ENCODE data around the gene UBN1.

Gene UBN1, protein sequence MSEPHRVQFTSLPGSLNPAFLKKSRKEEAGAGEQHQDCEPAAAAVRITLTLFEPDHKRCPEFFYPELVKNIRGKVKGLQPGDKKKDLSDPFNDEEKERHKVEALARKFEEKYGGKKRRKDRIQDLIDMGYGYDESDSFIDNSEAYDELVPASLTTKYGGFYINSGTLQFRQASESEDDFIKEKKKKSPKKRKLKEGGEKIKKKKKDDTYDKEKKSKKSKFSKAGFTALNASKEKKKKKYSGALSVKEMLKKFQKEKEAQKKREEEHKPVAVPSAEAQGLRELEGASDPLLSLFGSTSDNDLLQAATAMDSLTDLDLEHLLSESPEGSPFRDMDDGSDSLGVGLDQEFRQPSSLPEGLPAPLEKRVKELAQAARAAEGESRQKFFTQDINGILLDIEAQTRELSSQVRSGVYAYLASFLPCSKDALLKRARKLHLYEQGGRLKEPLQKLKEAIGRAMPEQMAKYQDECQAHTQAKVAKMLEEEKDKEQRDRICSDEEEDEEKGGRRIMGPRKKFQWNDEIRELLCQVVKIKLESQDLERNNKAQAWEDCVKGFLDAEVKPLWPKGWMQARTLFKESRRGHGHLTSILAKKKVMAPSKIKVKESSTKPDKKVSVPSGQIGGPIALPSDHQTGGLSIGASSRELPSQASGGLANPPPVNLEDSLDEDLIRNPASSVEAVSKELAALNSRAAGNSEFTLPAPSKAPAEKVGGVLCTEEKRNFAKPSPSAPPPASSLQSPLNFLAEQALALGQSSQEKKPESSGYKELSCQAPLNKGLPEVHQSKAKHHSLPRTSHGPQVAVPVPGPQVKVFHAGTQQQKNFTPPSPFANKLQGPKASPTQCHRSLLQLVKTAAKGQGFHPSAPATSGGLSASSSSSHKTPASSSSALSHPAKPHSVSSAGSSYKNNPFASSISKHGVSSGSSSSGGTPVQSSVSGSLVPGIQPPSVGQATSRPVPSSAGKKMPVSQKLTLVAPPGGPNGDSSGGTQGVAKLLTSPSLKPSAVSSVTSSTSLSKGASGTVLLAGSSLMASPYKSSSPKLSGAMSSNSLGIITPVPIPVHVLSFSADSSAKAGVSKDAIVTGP (N-terminal part only)

DNA sequence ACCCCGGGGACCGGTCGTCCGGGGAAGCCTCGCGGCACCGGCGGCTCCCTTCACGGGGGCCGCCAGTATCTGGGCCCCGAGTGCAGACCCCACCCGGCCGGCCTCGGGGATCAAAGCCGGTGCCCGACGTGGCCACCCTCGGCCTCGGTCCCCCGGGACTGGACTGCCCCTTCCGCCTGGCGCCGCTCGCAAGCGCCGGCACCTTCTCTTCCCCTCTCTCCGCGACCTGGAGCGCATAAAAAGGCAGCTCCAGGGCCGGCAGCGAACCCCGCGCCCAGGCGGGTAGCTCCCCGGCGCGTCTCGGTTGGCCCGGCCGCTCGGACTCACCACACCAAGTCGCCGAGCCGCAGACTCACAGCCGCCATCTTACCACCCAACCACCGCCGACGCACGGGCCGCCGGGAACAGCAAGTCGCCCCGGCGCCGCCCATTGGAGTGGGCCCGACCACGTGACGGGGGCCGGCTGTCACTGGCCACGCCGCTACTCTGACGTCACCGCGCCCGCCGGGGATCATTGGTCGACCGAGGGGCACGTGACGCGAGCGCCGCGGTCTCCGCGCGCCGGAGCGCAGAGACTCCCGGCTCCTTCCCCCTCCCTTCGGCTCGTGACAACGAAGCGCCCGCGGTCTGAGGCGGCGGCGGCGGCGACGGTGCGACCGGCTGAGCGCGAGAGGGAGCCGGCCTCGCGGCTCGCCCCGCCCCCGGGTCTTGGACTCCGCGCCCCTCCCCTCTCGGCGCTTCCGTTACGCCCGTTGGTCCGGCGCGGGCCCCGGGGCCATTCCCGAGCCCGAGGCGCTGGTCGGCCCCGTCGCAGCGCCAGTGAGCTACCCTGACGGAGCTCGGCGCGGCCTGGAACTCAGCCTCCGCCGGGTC, at the start of gene UBN1, which contains the start of gene GLYR1:
TSS of gene UBN1 (plus strand) at position 581 of the 873 bp plus-strand sequence. CDS start 5,437 bp downstream, outside the sequence.
TSS of gene GLYR1 (minus strand) at position 388 of the 873 bp plus-strand sequence. CDS start at position 365, 23 bp downstream.
- DNase-seq: peak; percentile 68 to 99 (median 95)

DNA sequence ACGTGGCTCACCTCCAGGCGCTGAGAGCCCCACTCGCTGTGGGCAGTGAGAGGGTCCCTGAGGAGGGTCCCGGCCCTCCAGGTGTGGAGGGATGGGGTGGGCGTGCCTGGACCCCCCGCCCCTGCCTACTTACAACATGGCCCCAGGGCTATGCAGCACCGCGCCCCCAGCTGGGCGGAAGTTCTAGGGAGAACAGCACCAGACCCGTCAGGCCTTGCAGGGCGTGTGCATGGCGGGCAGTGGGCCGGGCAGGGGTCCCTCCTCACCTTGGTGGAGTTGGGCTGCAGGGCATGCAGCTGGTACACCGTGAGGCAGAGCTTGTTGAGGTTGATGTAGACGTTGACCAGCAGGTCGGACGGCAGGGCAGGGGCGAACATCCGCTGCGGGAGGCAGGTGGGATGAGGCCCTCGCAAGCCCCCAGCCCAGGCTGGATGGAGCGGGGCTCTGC, 49.5 kb upstream of the UBN1 start:
- no peak for DNase-seq

DNA sequence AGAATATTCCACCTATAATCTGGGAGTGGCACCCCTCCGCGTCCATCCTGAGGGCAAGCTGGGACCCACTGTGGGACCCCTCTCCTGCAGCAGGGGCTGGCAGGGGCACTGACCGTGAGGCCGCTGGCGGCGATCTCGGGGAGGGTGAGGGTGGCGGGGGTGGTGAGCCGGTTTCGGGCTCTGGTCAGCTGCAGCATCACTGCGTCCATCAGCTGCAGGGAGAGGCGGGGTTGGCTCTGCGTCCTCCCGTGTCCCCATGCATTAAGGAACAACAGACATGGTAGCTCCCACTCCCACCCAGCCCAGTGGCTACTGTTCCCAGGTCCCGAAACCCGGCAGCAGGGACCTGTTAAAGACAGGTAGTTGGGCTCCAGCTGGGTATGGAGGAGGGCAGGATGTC, 48.8 kb upstream of the UBN1 start:
- no peak for DNase-seq

DNA sequence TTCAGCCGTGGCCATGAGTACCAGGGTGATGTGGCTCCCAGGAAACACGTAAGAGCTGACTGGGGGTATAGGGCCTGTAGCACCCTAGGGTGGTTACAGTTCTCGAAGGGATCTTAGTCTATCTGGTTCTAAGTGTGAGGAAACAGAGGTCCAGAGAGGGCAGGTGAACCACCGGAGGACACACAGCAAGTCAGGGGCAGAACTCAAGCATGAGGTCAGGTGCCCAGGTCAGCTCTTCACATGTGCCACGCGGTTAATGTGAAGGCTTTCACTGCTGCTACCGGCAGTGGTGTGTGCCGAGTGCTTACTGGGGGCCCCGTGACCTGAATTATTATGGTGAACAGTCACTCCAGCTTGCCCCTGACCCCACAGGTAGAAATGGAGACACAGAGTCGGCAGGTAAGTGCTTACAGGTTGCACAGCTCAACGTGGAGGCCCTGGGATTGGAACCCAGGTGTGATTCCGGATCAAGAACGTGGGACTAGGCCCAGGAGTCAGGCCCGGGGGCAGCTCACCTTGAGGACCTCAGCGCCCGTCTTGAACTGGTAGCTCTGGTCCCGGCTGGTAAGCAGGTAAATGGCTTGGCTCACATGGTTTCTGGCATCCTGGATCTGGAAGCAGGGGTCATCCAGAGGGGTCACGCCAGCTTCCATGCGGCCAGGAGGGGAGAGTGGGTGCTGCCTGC, 48.0 kb upstream of the UBN1 start:
- no peak for DNase-seq

DNA sequence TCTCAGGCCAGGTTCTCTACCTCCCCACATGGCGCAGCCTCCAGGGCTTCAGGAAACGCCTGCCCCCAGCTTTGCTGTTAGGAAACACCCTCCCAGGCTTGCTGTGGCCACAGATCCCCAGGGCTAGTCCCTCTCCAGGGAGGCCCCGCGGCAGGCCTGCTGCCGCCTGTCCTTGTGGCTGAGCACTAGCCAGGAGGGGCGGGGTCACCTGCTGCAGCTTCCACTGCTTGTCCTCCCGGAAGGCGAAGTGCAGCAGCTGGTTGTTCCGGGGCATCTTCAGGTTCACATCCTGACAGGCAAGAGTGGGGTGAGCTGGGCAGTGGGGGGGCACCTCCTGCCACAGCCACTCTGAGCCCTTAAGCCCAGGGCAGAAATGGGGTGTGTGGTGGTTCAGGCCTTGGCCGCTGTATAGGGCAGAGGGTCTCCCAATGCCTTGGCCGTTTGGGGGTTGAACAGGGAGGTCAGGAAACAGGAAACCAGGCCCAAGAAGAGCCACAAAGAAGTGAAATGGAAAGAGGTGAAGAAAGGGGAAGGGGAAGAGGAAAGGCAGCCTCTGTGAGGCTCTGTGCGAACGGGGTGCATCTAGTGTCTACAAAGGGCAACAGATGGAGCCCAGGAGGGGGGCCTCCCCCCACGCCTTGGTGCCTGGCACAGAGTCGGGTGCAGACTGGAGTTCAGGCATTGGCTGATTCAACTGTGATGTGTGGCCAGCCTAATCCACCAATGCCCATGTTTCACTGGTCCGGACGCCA, 46.8 kb upstream of the UBN1 start:
- peak in 54 of 56 donors; percentile 14 to 94 (median 74) for DNase-seq

DNA sequence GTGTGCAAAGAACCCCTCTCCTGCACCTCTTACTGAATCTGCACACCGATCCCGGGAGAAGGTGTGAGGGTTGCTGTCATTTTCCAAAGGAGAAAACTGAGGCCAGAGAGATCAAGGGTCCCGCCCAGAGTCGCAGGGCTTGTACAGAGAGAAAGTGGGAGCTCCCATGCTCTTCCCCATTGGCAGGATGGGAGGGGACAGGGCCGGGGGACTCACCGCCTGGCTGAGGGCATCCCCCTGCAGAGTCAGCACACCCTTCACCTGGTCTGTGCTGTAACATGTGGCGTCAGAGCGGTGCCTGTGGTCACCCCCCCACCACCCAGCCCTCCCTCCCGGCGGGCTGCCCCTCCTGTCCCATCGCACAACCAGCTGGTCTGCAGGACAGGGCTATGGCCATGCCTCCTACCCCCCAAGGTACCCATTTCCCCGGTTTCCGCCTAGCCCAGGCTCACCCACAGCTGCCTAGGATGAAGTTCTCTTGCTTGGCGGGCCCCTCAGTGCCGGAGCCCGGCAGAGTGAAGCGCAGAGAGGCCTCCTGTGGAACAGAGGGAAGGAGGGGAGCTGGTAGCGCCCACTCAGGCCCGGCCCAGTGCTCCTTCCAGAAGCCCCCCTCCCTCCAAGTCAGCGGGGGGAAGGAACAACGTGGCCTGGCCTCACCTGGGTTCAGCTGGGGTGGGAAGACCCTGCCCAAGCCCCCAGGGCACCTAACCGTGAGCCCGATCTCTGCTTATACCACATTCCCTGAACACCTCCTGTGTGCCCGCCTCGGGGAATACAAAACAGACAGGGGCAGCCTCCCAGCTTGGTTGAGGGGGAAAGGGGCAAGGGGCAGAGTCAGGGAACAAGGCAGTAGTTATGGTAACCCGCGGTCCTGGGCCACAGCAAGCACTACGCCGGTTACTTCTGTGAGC, 46.0 kb upstream of the UBN1 start:
- peak in 5 of 56 donors; percentile 13 to 46 (median 22) for DNase-seq

DNA sequence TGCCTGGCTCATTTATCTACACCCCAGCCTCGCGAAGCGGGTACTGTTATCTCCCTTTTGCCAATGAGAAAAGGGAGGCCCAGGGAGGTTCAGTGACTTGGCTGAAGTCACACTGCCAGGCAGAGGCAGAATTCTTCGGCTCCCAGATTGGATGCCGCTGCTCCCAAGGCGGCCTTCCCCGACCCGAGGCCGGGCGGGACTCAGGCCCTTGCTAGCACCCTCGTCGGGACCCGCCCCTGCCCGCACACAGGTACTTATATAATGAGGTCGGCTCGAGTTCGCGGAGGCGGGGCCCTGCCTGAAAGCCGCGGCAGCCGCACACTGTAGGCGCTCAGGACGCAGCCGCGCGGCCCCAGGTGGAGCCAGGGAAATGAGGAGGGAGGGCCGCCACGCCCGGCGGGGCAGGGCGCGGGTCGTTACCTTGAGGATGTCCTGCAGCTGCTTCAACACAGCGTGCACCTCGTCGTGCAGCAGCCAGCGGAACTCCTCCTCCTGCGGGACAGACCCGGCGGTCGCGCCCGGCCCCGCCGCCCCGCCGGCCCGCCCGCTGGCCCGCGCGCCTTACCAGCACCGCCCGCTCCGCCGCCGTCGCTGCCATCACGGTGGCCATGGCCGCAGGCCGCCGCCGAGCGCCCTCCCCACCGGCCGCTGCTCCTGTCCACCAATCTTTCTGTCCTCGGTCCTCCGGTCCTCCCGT, 45.2 kb upstream of the UBN1 start, which contains the start of gene ROGDI:
TSS of gene ROGDI (minus strand) at position 672 of the 697 bp plus-strand sequence. CDS start at position 610, 62 bp downstream.
- peak in 36 of 56 donors; percentile 18 to 71 (median 50) for DNase-seq

DNA sequence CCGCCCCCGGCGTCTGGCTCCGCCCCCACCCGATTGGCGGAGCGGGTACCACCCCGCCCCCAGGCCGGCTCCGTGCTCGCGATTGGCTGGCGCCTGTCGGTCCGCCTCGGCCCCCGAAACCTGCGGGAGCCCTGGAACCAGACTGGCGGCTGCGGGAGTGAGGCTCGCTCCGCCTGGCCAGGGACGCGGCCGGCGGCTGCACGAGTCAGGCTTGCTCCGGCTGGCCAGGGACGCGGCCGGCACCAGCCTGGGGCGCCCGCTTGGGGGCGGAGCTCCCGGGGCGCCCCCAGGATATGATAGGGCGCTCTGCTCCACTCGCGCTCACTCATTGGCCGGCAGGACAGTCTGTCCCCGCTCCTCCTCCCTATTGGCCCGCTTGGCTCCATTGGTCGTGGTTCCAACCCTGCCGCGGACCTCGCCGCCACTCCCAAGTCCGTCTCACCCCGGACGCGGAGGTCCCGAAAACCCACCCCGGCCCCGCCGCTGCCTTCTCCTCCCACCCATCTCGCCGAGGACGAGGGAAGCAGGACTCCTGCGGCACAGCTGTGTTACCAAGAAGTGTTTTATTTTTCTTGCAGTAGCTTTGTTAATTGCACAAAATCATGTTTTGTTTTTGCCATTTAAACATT, 44.5 kb upstream of the UBN1 start:
- DNase-seq: peak; percentile 63 to 99 (median 95)

DNA sequence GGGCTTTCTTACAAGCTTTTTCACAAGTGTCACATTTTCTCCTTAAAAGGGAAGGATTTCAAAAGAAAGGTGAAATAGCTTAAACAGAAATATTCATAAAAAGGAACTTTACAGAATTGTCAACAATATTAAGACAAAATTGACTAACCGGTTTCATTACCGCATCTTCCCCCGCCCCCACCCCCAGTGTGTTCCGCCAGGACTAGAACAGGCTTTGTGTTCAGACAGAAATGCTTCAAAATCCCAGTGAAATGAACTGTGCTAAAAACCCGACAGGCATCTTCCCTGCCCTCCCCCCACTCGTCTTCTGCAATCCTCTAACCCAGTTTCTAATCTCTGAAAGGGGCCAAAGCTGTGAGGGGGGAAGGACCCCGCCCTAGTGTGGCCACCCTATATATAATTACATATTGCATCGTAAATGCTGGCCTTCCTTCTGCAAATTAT, 43.9 kb upstream of the UBN1 start:
- no peak for DNase-seq

DNA sequence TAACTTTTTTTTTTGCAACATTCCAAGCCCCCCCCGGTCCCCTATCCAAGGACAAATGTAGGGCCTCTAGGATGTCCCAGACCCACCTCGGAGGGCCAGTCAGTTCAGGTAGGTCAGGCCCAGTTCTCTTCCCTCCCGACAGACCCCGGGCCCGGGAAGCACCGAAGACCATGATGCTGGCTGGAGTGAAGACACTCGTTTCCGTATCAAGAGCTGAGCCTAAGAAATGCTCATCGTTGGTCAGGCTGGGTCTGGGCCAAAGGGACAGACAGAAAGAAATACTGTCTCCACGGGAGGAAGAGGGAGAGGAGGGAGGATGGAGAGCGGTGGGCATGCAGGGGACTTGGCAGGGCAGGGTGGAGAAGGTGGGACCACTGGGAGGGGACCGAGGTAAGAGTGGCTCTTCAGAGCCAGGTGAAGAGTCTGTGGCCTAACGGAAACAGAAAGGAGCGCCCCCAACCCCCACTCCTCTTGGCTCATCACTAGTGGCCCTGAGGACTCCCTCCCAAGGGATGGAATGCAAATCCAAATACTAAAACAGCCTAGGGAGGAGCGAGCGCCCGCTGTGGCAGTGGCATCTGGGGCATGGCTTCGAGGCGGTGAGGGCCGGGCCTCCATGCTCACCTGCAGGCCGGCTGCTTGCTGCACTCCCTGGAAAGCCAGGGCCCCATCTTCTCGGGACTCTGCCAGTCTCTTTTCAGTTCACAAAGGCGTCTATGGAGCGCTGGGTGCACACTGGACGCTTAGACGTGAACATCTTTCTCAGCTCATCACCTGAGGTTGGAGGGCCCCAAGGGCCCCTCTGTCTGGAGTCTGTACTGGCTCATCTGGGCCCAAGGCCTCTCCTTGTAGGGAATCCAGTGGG, 43.2 kb upstream of the UBN1 start:
- DNase-seq: no peak

DNA sequence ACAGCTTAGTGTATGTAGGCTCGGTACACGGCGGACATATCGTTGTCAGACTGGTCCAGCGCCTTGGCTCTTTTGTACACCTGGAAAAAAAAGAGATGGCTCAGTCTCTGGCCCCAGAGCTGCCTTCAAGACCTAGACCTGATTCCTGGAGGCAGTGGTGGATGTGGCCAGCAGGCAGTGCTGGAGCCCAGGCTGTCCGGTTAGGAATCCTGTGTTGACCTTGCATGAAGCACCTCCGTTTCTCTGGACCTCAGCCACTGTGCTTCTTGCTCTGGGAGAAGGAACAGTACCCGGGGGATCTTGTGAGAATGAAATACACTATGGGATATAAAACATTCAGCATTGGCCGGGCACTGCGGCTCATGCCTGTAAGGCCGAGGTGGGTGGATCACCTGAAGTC, 42.0 kb upstream of the UBN1 start:
- DNase-seq: no peak

DNA sequence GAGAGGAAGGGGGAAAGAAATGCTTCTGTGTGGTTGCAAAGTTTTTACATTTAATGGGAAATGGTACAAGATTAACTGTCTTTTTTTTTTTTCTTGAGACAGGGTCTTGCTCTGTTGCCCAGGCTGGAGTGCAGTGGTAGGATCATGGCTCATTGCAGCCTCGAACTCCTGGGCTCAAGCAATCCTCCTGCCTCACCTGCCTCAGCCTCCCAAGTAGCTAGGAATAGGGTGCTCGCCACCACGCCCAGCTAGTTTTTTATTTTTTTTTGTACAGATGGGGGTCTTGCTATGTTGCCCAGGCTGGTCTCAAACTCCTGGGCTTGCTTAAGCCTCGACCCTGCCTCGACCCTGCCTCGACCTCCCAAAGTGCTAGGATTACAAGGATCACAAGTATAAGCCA, 41.0 kb upstream of the UBN1 start:
- no peak for DNase-seq

DNA sequence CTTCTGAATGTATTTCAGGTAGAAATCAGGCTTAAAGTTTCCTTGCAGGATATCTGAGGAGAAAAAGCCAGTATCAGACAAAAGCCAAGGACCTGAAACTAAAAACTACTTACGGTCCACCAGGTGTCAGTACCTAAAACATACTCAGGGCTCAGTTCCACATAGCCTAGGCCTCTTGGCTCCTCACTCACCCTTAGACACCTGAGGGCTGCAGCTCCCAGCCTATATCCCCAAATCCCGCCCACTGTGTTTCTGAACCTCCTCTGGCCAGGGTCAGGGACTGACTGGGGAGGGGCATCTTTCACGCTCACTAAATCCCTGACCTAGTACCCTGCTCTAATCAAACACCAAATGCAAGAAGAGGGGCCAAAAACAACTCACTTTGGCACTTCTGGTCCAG, 36.0 kb upstream of the UBN1 start:
- DNase-seq: no peak

DNA sequence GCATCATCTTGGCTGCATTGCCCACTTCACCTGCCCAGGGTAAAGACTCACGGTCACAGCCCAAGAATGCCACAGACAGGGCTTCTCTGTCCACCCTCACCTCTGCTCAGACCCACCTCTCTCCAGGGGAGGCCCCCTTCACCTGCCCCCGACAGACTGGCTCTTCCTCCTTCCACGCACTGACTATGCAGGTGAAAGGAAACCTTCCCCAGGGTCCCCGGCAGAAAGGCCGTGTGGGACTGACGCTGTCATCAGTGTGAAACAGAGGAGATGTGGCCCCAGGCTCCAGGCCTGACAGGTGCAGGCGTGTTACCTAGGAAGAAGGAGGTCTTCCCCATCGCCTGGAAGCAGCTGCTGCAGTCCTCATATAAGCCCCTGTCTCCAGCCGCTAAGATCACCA, 35.5 kb upstream of the UBN1 start:
- no peak for DNase-seq

DNA sequence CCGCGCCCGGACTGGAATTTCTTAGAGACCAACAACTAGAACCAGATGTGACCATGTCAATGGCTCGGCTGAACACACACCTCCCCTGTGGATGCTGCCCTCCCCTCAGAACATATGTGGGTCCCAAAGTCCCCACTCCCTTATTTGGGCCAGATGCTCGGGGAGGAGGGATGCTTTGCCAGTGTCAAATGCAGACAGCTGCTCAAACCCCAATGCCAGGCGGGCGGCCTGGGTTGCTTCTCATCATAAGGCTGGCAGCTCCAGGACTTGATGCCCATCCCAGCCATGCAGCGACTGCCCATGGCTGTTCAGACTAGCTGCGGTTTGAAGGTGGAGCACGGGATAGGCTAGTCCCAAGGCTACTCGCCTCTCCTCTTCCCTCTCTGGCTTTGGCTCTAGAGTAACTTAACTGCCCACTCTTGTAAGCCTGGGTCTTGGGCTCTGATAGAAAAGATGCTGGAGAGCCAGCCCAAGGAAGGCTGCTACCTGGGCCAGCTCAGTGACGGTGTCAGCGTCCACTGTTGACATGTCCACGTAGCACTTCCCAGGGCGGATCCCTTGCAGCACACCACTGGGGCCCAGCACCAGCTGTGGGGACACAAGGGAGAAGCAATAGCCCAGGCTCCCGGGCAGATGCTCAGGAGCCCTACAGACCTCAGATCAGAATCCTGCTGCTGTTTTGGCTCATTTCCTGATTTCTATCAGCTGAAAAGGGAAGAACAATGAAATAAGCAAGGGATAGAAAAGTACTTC, 33.9 kb upstream of the UBN1 start:
- no peak for DNase-seq

Measured in amygdala (tissue), 56 donors.